NCI-H1105 treated with DMSO at 0.1 percent for 48 hours (cell line): ENCODE measurements around the gene GALNT16.
"Not testable (repeated sequence)": the region's sequence is repeated elsewhere in the genome, so short reads cannot be mapped to it uniquely, and the experiment has no call there.

Experiments used
- DNase-seq: peaks from one replicate; lab custom pipeline; 2025; lab: John Stamatoyannopoulos, UW

Gene GALNT16

GRCh38 chr14:69285661-69286255 lies 25.8 kb downstream of the GALNT16 start:
- DNase-seq, result no peak

DNA sequence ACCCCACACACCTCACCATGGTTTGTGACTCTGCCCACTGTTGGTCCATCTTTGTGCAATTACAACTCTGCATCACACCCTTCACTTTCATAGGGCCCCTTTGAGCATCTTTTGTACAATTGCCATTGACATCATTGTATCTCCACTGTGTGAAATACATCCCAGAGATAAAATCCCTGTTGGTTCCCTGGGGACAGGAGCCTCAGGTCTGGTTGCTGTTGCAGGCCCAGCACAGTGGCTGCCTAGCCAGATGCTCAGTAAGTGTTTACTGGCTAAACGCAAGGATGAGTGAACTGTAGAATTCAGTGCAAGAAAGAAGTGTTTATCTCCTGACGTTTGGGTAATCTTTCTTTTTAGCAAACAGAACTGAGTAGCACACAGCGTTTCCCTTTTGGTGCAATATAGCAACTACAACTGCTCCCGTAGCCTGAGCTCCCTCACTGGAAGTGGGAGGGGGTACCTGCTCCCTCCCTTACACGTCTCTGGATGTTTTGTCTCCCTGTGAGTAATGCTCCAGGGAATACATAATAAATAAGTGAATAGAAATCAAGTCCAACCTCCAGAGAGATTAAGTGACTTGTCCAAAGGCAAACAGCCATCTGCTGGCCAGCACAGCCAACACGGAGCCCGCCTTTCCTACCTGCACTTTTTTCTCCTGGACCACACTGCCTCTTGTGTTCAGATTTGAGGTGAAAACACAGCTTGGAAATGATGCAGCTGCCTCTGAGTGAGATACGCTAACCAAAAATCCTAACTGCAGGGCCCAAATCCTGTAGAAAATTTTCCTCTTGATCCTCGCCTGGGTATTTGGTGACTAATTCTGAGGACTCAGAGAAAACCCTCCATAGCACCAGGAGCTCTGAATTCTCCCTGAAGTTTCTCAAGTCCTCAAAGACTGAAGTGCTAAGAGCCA lies 27.4 kb downstream of the GALNT16 start:
- no peak for DNase-seq

GRCh38 chr14:69288011-69288771 lies 28.2 kb downstream of the GALNT16 start:
- no peak for DNase-seq

- no peak for DNase-seq
Measured at GRCh38 chr14:69288956-69289705, 29.2 kb downstream of the GALNT16 start.

- DNase-seq, result no peak
Measured at GRCh38 chr14:69289811-69290520, 30.0 kb downstream of the GALNT16 start.

DNA sequence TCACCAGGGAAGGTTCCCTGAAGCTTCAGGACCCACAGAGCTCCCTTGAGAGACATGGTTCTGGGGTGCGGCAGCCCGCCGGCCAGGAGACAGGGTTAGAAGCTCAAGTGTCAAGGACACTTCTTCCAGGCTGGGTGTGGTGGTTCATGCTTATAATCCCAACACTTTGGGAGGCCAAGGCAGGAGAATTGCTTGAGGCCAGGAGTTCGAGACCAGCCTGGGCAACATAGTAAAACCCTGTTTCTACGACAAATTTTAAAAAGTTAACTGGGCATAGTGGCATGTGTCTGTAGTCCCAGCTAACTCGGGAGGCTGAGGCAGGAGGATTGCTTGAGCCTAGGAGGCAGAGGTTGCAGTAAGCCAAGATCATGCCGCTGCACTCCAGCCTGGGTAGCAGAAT lies 30.9 kb downstream of the GALNT16 start:
- not testable (repeated sequence) for DNase-seq

DNA sequence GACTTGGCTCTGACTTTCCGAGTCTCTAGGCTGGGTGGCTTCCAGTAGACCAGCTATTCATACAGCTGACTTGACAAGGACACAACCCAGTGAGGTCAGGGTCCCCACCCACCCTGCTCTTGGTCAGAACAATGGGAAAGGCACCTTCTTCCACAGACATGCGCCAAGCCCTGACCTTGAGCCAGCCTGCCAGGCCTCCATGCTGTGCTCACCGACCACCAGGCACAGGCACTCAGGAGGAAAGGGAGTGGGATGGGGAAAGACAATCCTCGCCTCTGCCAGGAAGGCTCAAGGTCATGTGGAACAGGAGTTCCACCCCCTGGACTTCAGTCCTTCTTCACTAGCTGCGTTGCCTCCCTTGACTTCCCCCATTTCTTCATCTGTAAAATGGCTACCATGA lies 31.4 kb downstream of the GALNT16 start:
- no peak for DNase-seq

- DNase-seq, result no peak
Measured at GRCh38 chr14:69291891-69292561, 32.1 kb downstream of the GALNT16 start.

DNA sequence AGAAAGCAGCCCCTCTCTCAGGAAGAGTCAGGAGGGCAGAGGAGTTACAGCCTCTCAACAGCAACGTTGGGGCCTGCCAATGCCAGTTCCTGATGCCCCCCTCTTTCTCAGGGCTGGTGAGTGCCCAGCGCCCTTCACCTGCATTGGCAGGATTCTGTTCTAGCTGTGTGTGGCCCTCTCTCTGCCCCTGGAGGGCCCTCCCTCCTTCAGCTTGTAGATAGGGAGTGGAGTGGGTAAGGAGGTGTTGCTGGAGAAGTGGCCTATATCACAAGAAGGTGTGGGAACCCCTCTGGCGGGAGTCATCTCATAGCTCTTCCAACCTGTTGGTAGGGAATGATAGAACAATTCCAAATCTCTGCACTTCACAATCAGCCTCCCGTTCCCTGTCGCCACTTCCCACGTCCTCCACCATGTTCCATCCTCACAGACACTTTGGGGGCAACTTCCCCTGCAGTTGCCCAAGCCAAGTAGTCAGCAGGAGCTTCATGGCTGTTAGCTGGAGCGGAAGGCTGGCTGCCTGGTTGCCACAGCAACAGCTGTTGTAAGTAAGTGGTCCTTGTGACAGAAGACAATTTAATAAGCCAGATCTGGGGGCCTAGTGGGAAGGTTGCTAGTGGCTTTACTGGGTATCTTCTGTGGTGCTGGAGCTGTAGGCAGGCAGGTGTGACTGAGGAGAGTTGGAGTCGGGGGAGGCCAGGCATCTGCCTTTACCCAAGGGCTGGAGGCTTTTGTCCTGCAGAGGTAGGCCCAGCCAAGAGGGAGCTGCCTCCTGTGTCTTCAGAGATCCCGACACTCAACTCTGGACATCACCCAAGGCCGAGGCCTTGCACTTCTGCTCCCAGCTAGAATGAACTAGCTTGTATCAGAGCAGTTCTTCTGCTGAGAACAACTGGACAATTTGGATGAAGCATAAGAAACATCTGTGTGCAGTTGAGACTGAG lies 38.4 kb downstream of the GALNT16 start:
- DNase-seq, result no peak

DNA sequence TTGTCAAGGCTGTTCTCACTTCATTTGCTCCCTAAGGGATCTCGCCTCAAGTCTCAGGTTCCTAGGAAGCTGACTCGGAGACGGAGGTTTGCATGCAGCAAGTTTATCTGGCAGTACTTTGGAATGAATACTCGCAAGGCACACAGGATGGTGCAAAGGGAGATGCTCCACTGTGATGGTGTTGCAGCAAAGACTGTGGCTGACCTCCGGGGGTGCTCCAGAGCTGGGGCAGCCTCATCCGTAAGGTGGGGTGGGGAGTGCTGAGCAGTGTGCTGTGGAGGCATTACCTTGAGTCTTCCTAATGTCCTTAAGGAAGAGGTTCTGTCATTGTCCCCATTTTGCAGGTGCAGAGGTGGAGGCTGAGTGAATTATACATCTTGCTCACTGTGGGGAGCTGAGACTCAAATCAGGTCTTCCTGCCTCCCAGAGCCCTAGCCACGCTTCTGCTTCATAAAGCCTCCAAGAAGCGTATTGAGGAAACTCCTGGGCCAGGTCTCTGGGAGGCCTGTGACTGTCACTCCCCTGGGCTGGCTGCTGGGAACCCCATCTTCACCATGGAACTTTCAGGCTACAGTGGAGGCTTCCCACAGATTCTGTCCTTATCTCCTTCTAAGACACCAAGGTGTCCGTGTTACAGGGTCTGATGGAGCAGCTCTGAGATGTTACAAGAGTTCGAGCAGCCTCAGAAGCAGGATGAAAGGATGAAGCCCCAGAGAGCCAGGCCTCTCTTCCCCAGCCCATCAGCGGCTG lies 39.5 kb downstream of the GALNT16 start:
- DNase-seq, result no peak

DNA sequence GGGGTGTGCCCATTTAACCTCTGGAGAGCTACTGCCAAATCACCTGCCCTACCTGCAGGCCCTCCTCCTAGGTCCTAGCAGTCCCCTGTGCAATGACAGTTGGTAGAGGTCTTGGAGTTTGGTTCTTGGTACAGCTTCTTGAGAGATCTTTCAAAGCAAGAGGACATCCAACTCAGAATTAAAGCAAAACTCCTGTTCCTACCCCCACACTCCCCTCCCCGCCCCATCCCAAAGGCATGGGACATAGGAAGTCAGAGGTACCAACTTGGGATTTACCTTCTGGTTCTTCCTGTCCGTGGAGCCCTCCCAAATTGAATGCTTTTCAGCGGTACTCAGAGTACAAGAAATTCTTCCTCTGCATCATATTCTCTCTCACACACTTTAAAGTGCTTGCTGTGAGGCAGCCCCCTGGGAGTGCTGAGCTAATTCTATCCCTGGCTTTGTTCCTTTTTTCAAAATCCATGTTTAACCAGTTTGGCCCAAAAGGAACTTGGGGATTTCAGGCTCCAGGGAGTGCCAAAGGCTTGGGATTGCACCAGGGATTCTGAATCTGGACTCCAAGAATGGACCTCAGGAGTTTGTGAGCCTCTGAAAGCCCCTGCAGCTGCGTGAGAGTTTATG lies 40.8 kb downstream of the GALNT16 start:
- no peak for DNase-seq

GRCh38 chr14:69303086-69303485 lies 43.1 kb downstream of the GALNT16 start:
- no peak for DNase-seq

GRCh38 chr14:69312608-69313007 lies 52.6 kb downstream of the GALNT16 start:
- DNase-seq, result no peak

DNA sequence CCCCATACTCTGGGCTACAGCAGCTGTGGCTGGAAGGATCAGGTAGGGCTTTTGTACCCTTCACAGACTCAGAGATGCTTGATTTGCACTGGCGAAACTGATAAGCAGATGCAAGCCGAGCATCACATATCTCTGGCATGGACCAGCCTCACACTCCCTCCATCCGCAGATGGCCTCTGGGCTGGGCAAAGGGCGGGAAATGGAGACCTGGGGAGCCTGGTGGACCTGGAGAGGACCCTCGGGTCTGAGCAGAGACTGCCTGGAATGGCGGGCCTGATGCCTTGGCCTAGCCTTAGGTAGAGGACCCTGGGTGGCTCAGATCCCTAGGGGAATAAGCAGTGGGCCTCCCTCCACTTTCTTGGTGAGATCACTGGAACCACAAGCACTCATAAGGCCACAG lies 53.2 kb downstream of the GALNT16 start:
- no peak for DNase-seq

GRCh38 chr14:69314327-69314726 lies 54.4 kb downstream of the GALNT16 start:
- DNase-seq, result no peak

GRCh38 chr14:69315301-69315700 lies 55.3 kb downstream of the GALNT16 start:
- no peak for DNase-seq

DNA sequence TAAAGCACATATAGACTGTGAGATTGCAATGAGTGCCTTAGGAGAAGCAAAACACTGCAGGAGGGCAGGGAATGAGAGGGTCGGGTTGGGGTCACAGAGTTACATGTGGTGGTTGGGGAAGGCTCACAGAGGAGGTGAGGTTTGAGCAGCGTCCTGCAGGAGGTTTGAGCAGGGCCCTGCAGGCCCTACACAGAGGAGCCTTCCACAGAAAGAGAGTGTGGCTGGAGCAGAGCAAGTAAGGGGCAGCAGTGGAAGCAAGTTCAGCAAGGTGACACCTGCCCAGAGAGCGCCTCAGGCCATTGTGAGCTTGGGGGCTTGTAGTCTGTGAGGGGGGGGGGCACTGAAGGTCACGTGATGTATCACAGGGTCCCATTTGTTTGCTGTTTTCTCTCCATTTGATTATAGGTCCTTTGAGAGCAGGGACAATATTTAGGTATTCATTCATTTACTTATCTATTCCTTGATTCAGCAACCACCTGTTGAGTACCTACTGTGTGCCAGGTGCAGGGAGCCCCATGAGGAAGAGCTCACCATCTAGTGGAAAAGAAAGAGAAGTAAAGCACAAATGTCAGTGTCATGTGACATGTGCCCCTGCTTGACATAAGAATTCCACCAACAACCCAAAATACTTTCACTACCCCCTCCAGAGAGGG lies 56.6 kb downstream of the GALNT16 start:
- no peak for DNase-seq
